GM23248 (cell line): Measurements from ENCODE around the gene BCAR1. TPM values are rescaled to one million over a fixed set of nuclear protein-coding genes. Genes with fewer than 3 reads are reported as not detected.
A peak's percentile ranks its signal among the peaks of the same experiment; 100 is the strongest.
"Not testable (repeated sequence)": the region's sequence is repeated elsewhere in the genome, so short reads cannot be mapped to it uniquely, and the experiment has no call there.

Experiments used
- DNase-seq: peaks from one replicate; pipeline ENCODE4 v3.0.0-alpha.2; 2015
- H2AFZ ChIP-seq: fragments of 200-600 bp; sonication (generic); 2 replicates; pipeline ENCODE4 v1.6.1; 2016; ENCODE audit warnings: antibody characterized with exemption
- H3F3A ChIP-seq: fragments of 200-600 bp; sonication (generic); 2 replicates; pipeline ENCODE4 v1.6.1; 2016; ENCODE audit warnings: mild to moderate bottlenecking, antibody characterized with exemption, mixed run types; ENCODE audit not compliant: insufficient read depth
- H3K27ac ChIP-seq: fragments of 200-600 bp; sonication (generic); 2 replicates; pipeline ENCODE4 v1.5.1; 2016; ENCODE audit warnings: mild to moderate bottlenecking
- H3K27me3 ChIP-seq: fragments of 200-600 bp; sonication (generic); replicated peaks from 2 replicates; pipeline ENCODE4 v1.6.1; 2016; ENCODE audit warnings: mild to moderate bottlenecking; ENCODE audit not compliant: insufficient read depth
- H3K36me3 ChIP-seq: fragments of 200-600 bp; sonication (generic); 2 replicates; pipeline ENCODE4 v1.6.1; 2016; ENCODE audit warnings: low read depth, mild to moderate bottlenecking
- H3K4me1 ChIP-seq: fragments of 200-600 bp; sonication (generic); 2 replicates; pipeline ENCODE4 v1.6.1; 2016; ENCODE audit warnings: mild to moderate bottlenecking; ENCODE audit not compliant: insufficient read depth
- H3K4me2 ChIP-seq: fragments of 200-600 bp; sonication (generic); one replicate; pipeline ENCODE4 v1.6.1; 2016; ENCODE audit warnings: mild to moderate bottlenecking; ENCODE audit not compliant: unreplicated experiment
- H3K4me3 ChIP-seq: fragments of 200-600 bp; sonication (generic); 2 replicates; pipeline ENCODE4 v1.5.1; 2016; ENCODE audit warnings: mild to moderate bottlenecking
- H3K79me2 ChIP-seq: fragments of 200-600 bp; sonication (generic); 2 replicates; pipeline ENCODE4 v1.6.1; 2016; ENCODE audit warnings: mild to moderate bottlenecking; ENCODE audit not compliant: insufficient read depth
- H3K9ac ChIP-seq: fragments of 200-600 bp; sonication (generic); 2 replicates; pipeline ENCODE4 v1.6.1; 2016; ENCODE audit warnings: mild to moderate bottlenecking
- H3K9me2 ChIP-seq: fragments of 200-600 bp; sonication (generic); 2 replicates; pipeline ENCODE4 v1.6.1; 2016; ENCODE audit warnings: mixed run types, mild to moderate bottlenecking, moderate library complexity; ENCODE audit not compliant: insufficient read depth
- H3K9me3 ChIP-seq: fragments of 200-600 bp; sonication (generic); one replicate; pipeline ENCODE4 v1.6.1; 2017; ENCODE audit warnings: low read depth
- H4K20me1 ChIP-seq: fragments of 200-600 bp; sonication (generic); 2 replicates; pipeline ENCODE4 v1.6.0; 2016; ENCODE audit not compliant: insufficient read depth
- EZH2 ChIP-seq: fragments of 200-600 bp; sonication (generic); IDR thresholded peaks from 2 replicates; pipeline ENCODE4 v1.6.1; 2018; ENCODE audit warnings: antibody characterized with exemption, mild to moderate bottlenecking; ENCODE audit not compliant: insufficient read depth, poor library complexity, severe bottlenecking
- EZH2phosphoT487 ChIP-seq: fragments of 200-600 bp; sonication (generic); IDR thresholded peaks from 2 replicates; pipeline ENCODE4 v1.6.1; 2018; ENCODE audit warnings: antibody characterized with exemption, moderate library complexity, mild to moderate bottlenecking, low read depth; ENCODE audit not compliant: insufficient read depth
- WGBS, 2 experiments: methylation state at CpG; one replicate each; pipeline ENCODE4 v1.1.6; 2015 to 2017; ENCODE audit warnings: low lambda C conversion rate in 2 of 2, low coverage in 1 of 2; ENCODE audit errors: missing lambda C conversion rate in 2 of 2; 5-methylcytosine and 5-hydroxymethylcytosine counted together
- in situ Hi-C: fragments of 300-500 bp; cut with MboI; formaldehyde crosslinking; loops from 2 replicates; pipeline ENCODE4 v1.15.0; 2020
- polyA plus RNA-seq: library from polyadenylated mRNA; unstranded; fragments of >200 nt; fragmentation: Nextera tagmentation; extraction: Ambion mirVana; gene quantifications from 2 replicates; pipeline ENCODE4 v1.2.1, GENCODE V29; 2016
- total RNA-seq: library from RNA; depleted of rRNA; stranded (reverse); fragments of >200 nt; shearing (Covaris generic); gene quantifications from 2 replicates; pipeline ENCODE4 v1.2.3, GENCODE V29; 2014

Gene BCAR1
- total and polyA plus RNA-seq, 2 experiments from 2014 or later: 52.9 to 87.0 TPM

GRCh38 chr16:75280331-75280804, 28.9 kb upstream of the BCAR1 start:
- no peak overlapping the region for H3K4me3 ChIP-seq
- H3F3A ChIP-seq: no peaks in the 10 kb centered on the region
- in situ Hi-C loops: no loop called here
- no peaks in the 10 kb centered on the region for H3K27me3 ChIP-seq
- H3K36me3 ChIP-seq: no peaks in the 10 kb centered on the region
- H3K9ac ChIP-seq: no peak overlapping the region
- no peaks in the 10 kb centered on the region for H3K79me2 ChIP-seq
- 96 to 98% methylated on average over 8 of the region's 8 CpGs for WGBS, 2 experiments
- H3K9me2 ChIP-seq: no peaks in the 10 kb centered on the region
- TF ChIP-seq EZH2 (no peak), EZH2phosphoT487 (no peak)
- H3K9me3 ChIP-seq: no peaks in the 10 kb centered on the region
- H4K20me1 ChIP-seq: no peaks in the 10 kb centered on the region
- H3K4me2 ChIP-seq: no peak overlapping the region
- no peak for DNase-seq
- H2AFZ ChIP-seq: no peak overlapping the region
- H3K27ac ChIP-seq: no peak overlapping the region
- no peaks in the 10 kb centered on the region for H3K4me1 ChIP-seq

- Histone ChIP-seq H3K4me1 (no peaks in the 10 kb centered on the region), H3K4me2 (no peak overlapping the region), H3K79me2 (no peaks in the 10 kb centered on the region), H3K9ac (0 out of 2 replicates have a peak overlapping the region, but pooled peaks have one; percentile 1), H3K4me3 (no peak overlapping the region), H4K20me1 (no peaks in the 10 kb centered on the region), H3K27me3 (no peaks in the 10 kb centered on the region), H3F3A (no peaks in the 10 kb centered on the region), H3K27ac (no peak overlapping the region), H3K9me2 (no peaks in the 10 kb centered on the region), H2AFZ (peak overlapping the region; percentile 44; the same call in 1 of the 2 replicates), H3K9me3 (no peaks in the 10 kb centered on the region), H3K36me3 (no peaks in the 10 kb centered on the region)
- in situ Hi-C loops: no loop called here
- TF ChIP-seq EZH2phosphoT487: no peak
- TF ChIP-seq EZH2: no peak
- peak; percentile 50 for DNase-seq
- 10 to 12% methylated on average over 10 of the region's 10 CpGs for WGBS, 2 experiments
Measured at GRCh38 chr16:75279305-75279704, 27.9 kb upstream of the BCAR1 start.

- Histone ChIP-seq H3K9me2 (no peaks in the 10 kb centered on the region), H3K4me3 (no peak overlapping the region), H3K9ac (no peak overlapping the region), H3K36me3 (no peaks in the 10 kb centered on the region), H3K4me1 (no peaks in the 10 kb centered on the region), H3K4me2 (no peak overlapping the region), H3K27ac (no peak overlapping the region), H3F3A (no peaks in the 10 kb centered on the region), H3K79me2 (no peaks in the 10 kb centered on the region), H3K27me3 (no peaks in the 10 kb centered on the region), H3K9me3 (no peaks in the 10 kb centered on the region), H2AFZ (no peak overlapping the region), H4K20me1 (no peaks in the 10 kb centered on the region)
- in situ Hi-C loops: no loop called here
- peak; percentile 71 for DNase-seq
- no peak for TF ChIP-seq EZH2
- TF ChIP-seq EZH2phosphoT487: no peak
- WGBS, 2 experiments: 90 to 91% methylated on average over 23 of the region's 23 CpGs
Measured at GRCh38 chr16:75273054-75273925, 21.9 kb upstream of the BCAR1 start.

- H3K4me3 ChIP-seq, H4K20me1 ChIP-seq, H3F3A ChIP-seq, H2AFZ ChIP-seq, H3K4me2 ChIP-seq, H3K27me3 ChIP-seq, H3K4me1 ChIP-seq, H3K9ac ChIP-seq, DNase-seq, H3K27ac ChIP-seq, H3K9me3 ChIP-seq, H3K79me2 ChIP-seq, in situ Hi-C loops, H3K9me2 ChIP-seq, H3K36me3 ChIP-seq: not testable (repeated sequence)
- 86 to 93% methylated on average over 10 of the region's 10 CpGs for WGBS, 2 experiments
Measured at GRCh38 chr16:75272629-75273028, 21.2 kb upstream of the BCAR1 start.

GRCh38 chr16:75272097-75272551, 20.7 kb upstream of the BCAR1 start:
- Histone ChIP-seq H3K9me2 (no peaks in the 10 kb centered on the region), H3K4me2 (no peak overlapping the region), H2AFZ (no peak overlapping the region), H4K20me1 (no peaks in the 10 kb centered on the region), H3K4me1 (0 out of 2 replicates have a peak, but pooled peaks cover 3% of the 10 kb centered on the region), H3K27ac (no peak overlapping the region), H3K9ac (no peak overlapping the region), H3K79me2 (no peaks in the 10 kb centered on the region), H3F3A (no peaks in the 10 kb centered on the region), H3K4me3 (no peak overlapping the region), H3K9me3 (no peaks in the 10 kb centered on the region), H3K27me3 (no peaks in the 10 kb centered on the region), H3K36me3 (no peaks in the 10 kb centered on the region)
- TF ChIP-seq EZH2phosphoT487 (no peak), EZH2 (no peak)
- no peak for DNase-seq
- in situ Hi-C loops: no loop called here
- WGBS, 2 experiments: 81 to 90% methylated on average over 12 of the region's 12 CpGs
